ENCODE measurements around the gene SH3BP2.

GRCh38 chr4:2859514-2859913, 66.6 kb downstream of the SH3BP2 start:
- TF ChIP-seq CTCF (IDR thresholded peaks at IDR 0.05) (no peak), POLR2AphosphoS5 (IDR thresholded peaks at IDR 0.05) (no peak), EP300 (IDR thresholded peaks at IDR 0.05; ENCODE audit: low read depth) (no peak)

Data from transverse colon (tissue), 4 donors.